GM21717 (cell line): ENCODE measurements around the gene ARHGEF12.

ENCODE experiments used
- ATAC-seq: cut with Tn5 transposase; IDR thresholded peaks from one replicate; pipeline ENCODE4 v1.9.1; 2021; ENCODE audit warnings: mild to moderate bottlenecking, moderate library complexity; ENCODE audit not compliant: unreplicated experiment

Gene ARHGEF12

GRCh38 chr11:120335908-120336640, at the start of gene ARHGEF12:
Gene ARHGEF12, plus strand, starts transcription at chr11:120336413. Its CDS starts 831 bp downstream, at chr11:120337244.
- peak; percentile 44 for ATAC-seq

GRCh38 chr11:120288021-120288420, 48.2 kb upstream of the ARHGEF12 start:
- ATAC-seq = no peak

DNA sequence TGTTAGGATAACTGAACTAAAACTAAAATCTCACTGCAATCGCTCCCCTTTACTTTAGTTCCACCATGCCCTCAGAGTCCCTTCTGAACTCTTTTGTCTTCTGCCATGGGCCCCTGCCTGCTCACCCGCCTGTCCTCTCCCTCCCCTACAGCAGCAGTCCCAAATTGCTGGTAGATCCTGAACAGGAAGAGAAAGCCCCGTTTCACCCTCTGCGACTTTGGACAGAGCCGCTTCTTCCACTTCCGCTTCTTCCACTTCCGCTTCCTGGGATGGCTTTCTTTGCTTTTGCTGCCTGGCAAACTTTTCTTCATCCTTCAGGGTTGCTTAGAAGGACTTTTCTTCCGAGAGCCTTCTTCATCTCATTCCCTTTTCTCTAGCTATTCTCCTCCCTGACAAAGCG, 46.8 kb upstream of the ARHGEF12 start:
- ATAC-seq = no peak

GRCh38 chr11:120290956-120291355, 45.3 kb upstream of the ARHGEF12 start:
- ATAC-seq = no peak

GRCh38 chr11:120293038-120293800, 43.0 kb upstream of the ARHGEF12 start:
- ATAC-seq = no peak

DNA sequence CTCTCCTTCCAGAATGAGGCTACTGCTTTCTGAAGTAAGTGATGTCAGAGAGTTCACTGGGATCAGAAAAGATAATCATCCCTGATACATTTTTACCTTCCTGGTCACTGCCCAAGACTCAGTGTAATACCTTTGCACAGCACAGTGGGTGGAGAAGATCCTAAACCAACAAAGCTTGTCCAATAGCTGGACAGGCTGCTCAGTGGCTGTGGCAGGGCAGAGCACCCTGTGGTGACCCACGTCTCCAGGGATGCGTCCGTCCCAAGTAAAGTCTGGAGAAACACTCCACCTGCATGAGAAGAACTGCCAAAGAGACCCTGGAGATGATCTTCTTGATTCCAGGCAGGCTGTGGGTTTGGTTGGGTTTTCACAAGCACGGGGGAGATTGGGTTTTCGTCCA, 42.1 kb upstream of the ARHGEF12 start:
- ATAC-seq = no peak

GRCh38 chr11:120295099-120295498, 41.1 kb upstream of the ARHGEF12 start:
- ATAC-seq = no peak

GRCh38 chr11:120296554-120296953, 39.7 kb upstream of the ARHGEF12 start:
- no peak for ATAC-seq

DNA sequence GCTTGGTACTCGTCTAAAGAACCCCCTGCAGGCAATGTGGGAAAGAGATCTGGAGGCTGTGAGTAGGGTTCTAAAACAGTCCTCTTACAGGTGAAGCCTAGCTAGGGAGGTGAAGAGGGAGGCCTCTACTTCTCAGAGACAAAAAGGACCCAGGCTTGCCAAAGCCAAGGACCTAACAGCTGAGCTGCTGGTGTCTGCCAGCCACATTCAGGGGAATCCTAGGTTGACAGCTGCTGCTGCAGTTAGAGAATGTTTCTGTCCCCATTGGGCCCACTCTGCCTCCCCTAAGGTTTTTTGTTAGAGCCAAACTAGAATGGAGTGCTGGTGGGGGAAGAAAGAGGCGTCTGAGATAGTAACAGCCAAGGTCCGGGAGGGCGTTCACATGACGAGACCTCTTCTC, 37.8 kb upstream of the ARHGEF12 start:
- no peak for ATAC-seq

- ATAC-seq = no peak
These were observed 34.0 kb upstream of the ARHGEF12 start for GRCh38 chr11:120302001-120302805.

DNA sequence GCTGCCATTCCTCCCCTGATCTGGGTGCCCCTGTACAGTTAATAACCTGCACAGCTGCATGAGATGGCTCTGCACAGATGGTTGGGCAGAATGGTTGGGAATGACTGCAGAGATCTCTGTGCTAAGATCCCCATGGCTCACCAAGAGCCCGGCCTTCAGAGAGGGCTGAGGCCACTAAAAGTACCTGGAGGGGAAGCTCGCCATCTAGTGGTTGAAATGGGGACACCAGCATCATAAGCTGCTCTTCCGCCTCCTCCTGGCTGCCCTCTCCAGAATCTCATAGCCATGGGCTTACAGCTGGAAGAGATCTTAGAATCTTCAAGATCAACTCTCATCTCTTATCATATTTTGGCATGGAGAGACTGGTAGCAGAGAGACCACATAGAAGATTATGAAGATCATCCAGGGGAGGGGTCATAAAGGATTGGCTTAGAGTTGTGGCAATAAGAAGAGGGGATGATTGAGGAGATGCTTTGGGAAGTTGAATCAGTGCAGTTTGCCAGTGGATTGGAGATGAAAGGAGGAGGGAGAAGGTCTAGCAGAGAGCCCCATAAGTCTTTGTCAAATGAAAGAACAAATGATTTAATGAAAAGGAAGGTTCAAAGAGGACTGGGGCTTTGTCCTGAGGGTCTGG, 33.1 kb upstream of the ARHGEF12 start:
- ATAC-seq = peak; percentile 61

DNA sequence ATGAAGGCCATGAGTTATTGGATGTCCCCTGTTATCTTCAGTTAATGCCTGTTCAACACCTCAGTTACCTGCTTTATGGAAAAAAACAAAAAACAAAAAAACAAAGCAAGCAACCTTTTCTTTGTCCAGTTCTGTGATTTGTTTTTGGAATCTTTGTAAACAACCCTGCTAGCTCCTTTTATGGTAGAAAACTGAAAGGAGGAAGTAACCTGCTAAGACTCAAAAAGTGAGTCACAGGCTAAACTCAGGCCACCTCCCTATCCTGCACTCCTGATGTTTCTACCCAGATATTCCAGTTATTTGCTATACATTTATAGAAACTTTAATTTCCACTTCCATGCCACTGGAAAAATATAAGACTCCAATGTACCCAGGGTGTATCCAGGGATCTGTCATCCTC, 31.7 kb upstream of the ARHGEF12 start:
- ATAC-seq = no peak

DNA sequence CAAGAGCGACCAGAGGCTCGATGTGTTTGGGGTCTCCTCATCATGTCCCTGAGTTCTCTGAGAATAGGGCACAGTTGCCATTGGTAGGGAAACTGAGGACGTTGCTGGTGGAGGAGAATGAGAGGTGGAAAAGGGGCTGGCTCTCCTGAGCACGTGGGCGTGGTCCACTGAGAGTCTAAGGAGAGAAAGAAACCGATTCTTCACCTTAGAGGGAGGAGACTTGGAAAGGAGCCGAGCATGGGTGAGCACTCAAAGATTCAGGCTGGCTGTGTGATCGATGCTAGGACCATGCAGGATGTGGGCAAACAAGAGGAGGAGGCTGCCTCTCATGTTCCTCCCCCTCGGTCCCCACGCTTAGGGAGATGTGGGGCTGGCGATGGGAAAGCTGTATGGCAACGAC, 30.9 kb upstream of the ARHGEF12 start:
- no peak for ATAC-seq

DNA sequence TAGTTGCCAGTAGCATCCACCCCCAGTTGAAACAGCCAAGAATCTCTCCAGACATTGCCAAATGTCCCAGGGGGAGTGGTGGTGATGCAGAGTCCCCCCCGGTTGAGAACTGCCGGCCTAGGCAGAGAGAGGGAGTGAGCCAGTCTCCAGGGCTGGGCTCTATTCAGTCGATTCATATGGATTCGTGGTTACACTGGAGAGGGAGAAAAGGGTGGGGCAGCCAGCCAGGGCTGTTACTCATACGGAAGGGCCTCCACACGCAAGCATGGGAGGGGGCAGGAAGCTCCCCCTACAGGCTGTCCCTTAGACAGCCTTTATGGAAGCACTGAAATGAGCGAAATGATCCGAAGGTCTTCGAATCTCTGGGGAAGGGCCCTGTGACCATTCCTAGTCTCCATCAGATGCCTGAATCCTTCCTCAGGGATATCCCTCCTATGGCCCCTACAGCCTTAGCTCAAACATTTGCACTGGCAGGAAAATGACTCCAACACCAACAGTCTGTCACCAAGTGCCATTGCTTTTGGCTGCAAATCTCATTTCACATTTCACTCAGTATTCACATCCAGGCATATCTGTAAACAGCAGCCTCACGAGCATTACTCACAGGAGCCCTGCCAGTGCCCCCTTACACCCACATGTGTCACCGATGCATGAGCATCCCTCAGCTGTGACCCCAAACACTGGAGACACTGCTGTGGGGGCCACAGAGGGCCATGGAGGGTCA, 29.5 kb upstream of the ARHGEF12 start:
- no peak for ATAC-seq

DNA sequence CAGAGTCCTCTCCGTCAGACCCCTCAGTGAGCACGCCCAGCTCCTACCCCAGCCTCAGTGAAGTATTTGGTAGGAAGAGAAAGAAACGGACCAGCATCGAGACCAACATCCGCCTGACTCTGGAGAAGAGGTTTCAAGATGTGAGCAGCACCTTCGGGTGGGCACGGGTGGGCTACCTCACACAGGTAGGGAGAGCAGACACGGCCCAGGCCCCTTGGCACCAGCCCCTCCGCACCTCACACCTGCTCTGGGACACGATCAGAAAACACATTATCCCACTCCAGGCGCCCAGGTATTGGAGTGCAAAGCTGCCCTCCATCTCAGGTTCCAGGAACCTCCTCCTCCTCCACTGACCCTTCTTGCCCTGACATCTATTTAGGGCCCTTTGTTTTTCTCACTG, 28.7 kb upstream of the ARHGEF12 start:
- no peak for ATAC-seq

DNA sequence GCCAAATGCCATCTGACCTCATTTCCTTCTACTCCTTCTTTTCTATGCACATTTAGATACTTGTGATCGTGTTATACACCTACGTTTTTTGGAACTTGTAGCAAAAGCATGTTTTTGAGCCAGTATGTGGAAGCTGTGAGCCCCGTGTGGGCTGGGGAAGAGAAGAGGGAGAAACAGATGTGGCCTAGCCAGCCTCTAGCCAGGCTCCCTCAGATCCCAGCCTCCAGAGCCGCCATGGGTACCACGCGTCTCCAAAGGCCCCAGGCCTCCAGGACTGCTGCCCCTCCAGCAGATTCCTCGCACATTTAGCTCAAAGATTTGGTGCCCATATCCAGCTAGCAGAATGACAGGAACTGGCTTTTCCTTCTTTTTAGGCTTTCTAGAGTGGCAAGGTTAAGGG, 28.1 kb upstream of the ARHGEF12 start:
- ATAC-seq = no peak

- ATAC-seq = no peak
These were observed 25.3 kb upstream of the ARHGEF12 start for GRCh38 chr11:120310870-120311269.

DNA sequence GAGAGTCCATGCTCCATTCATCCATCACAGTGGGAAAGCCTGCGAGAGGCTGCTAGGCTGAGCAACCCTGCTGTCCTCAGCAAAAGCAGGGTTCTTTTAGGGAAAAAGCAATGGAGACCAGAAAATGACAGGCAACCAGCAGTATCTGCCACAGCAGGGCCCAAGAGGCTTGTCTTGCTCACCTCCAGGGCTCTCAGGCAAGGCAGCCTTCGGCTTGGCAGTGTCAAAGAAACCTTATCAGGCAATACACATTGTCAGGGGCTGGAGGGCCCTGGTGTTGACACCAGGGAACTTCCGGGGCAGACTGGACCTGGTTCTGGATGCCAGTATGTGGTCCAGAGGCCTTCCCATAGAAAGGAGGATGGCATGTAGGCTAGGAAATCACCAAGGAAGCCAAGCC, 21.4 kb upstream of the ARHGEF12 start:
- no peak for ATAC-seq

DNA sequence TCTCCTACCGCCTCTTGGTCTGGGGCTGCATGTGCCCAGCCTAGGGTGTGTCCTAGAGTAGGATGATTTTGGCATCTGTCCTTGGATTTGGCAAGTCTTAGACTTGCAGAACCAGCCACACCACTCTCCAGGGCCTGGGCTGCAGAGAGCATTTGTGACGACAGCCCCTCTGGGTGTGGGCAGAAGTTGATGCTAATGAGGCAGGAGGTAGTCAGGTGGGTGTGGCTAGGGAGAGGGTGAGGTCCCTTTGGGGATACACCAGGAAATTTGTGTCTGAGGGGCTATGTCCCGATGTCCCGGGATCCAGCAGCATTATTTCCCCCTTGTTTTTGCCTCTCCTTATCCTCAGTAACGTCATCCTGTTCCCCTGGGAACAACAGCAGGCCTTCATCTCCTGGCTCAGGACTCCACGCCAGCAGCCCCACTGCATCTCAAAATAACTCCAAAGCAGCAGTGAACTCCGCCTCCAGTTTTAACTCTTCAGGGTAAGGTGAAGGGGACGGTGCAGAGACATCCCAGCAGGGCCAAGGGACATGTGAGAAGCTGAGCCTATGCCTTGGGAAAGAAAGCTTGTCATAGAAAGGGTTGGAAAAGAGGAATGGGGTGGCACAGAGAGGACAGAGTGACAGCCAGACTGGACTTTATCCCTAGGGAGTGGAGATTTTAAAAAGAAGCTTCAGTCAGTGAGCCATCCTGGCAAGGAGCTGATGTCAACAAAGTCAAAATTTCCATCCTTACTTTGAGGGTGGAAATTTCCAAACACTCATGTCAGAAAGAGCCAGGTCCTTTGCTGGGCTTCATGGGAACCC, 19.1 kb upstream of the ARHGEF12 start:
- no peak for ATAC-seq
